ENCODE measurements around the gene CDIPT.
"Not testable (repeated sequence)": the region's sequence is repeated elsewhere in the genome, so short reads cannot be mapped to it uniquely, and the experiment has no call there.

CDIPT gene, protein sequence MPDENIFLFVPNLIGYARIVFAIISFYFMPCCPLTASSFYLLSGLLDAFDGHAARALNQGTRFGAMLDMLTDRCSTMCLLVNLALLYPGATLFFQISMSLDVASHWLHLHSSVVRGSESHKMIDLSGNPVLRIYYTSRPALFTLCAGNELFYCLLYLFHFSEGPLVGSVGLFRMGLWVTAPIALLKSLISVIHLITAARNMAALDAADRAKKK

DNA sequence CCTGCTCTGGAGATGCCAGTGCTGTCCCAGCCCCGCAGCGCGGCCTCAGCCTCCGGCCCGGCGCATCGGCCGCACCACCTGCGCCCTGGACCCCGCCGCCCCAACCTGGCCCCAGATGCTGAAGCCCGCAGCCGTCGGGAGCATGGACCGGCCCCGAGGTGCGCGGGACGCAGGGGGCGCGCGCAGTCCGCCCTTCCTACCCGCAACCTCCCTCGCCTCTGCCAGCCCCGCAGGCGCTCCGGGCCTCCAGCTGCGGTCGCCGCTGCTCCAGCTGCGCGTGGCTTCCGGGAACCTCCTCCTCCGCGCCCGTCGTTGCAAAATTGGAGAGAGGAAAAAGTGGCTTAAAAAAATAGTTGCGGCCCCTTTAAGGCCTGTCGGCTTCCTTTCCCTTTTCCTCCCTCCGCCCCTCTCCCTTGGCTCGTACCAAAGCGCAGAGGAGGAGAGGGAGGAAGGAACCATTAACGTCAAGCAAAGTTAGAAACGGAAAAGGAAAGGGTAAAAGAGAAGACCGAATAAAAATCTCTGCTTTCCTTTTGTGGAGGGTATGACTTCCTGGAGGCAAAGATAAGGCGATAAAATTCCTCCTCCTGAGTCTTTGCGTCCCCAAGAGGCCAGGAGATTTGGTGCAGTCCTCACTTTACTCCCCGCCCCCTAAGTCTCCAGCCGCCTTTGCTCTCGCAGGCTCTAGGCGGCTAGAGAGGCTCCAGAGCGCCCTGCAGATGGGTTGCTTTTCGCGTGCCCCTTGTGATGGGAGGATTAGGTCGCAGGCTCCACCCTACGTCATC, at the start of gene CDIPT:
CDIPT (minus strand) TSS at position 343 of the 785 bp plus-strand sequence. CDS start 369 bp downstream, outside the sequence.
- Histone ChIP-seq H3K9ac (ENCODE audit: low read depth, low read length) (peak within 1 kb of the TSS; percentile 74), H3K36me3 (ENCODE audit: insufficient read depth, low read length) (no peaks in the 10 kb centered on the region; the same call in 1 of the 2 replicates), H3K9me3 (ENCODE audit: control insufficient read depth, insufficient read depth, low read length) (no peaks in the 10 kb centered on the region), H3K4me1 (ENCODE audit: insufficient read depth, low read length) (no peaks in the 10 kb centered on the region)

DNA sequence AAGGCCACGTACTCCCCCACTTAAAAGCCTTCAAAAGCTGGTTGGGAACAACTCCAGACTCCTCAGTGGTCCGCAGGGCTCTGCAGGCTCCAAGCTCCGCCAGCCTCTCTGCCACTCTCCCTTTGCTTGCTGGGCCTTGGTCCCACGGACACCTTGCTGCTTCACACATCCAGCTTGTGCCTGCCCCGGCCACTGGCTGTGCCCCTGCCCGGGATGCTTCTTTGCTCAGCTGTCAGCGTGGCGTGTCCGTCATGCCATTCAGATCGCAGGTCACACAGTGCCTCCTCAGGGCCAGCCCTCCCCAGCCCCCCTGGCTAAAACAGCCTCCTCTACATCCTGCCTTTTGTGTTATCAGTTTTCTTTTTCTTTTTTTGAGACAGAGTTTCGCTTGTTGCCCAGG, 49.1 kb upstream of the CDIPT start:
- Histone ChIP-seq H3K4me1 (ENCODE audit: insufficient read depth, low read length) (no peaks in the 10 kb centered on the region; the same call in 1 of the 2 replicates), H3K9me3 (ENCODE audit: control insufficient read depth, insufficient read depth, low read length) (no peaks in the 10 kb centered on the region), H3K9ac (ENCODE audit: low read depth, low read length) (no peak overlapping the region), H3K36me3 (ENCODE audit: insufficient read depth, low read length) (no peaks in the 10 kb centered on the region; the same call in 1 of the 2 replicates)

DNA sequence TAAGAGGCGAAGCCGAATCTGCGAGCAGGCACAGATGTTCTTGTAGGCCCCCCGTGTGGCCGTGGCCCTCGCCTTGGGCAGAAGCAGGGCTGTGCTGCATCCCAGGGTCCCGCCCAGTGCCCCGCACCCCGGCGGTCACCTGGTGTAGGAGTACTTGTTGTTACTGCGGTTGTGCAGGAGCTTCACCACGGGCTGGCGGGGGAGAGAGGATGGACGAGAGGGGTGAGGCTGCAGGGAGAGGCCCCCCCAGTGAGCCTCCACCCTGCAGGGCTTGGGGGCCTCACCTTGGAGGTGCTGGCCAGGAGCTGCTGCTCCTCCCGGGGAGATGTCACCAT, 48.6 kb upstream of the CDIPT start:
- Histone ChIP-seq H3K9ac (ENCODE audit: low read depth, low read length) (no peak overlapping the region; the same call in 1 of the 2 replicates), H3K36me3 (ENCODE audit: insufficient read depth, low read length) (no peaks in the 10 kb centered on the region; the same call in 1 of the 2 replicates), H3K9me3 (ENCODE audit: control insufficient read depth, insufficient read depth, low read length) (no peaks in the 10 kb centered on the region), H3K4me1 (ENCODE audit: insufficient read depth, low read length) (no peaks in the 10 kb centered on the region; the same call in 1 of the 2 replicates)

DNA sequence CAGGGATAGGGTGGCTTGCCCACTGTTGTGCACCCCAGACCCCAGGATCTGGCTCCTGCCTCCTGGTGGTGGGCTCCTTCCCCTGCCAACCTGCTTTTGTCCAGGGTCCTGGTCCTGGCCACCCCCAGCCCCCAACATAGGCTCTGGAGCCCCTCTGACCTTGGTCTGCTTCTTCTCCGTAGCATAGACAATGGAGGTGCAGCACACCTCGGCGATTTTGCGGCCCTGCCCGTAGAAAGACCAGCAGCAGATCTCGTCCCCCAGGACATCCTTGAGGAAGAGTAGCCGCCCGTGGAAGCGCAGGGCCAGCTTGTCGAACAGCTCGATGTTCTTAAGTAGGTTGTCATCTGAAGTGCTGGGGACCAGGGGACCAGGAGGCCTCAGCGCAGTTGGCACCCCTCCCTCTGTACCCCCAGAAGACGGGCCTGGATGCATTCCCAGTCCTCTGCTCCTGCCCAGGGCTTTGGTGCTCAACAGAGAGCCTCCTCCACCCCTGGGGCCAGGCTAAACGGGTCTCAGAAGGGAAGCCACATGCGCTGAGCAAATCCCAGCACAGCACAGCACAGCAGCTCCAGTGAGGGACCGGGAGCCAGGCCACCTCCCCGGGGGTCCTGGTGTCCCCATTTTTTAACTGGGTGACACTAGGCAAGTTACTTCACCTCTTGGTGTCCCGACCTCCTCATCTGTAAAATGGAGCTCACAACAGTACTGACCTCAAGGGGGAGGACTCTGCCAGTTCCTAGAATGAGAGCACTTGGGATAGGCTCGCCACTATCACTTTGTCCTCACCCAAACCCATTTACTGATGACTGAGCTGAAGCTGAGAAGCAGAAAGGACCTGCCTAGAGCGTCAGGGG, 48.0 kb upstream of the CDIPT start:
- Histone ChIP-seq H3K9me3 (ENCODE audit: control insufficient read depth, insufficient read depth, low read length) (no peaks in the 10 kb centered on the region), H3K4me1 (ENCODE audit: insufficient read depth, low read length) (no peaks in the 10 kb centered on the region; the same call in 1 of the 2 replicates), H3K9ac (ENCODE audit: low read depth, low read length) (no peak overlapping the region; the same call in 1 of the 2 replicates)

DNA sequence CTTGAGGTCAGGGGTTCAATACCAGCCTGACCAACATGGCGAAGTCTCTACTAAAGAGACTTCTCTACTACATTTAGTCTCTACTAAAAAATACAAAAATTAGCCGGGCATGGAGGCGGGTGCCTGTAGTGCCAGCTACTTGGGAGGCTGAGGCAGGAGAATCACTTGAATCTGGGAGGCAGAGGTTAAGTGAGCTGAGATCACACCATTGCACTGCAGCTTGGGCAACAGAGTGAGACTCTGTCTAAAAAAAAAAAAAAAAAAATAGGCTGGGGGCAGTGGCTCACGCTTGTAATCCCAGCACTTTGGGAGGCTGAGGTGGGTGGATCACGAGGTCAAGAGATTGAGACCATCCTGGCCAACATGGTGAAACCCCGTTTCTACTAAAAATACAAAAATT, 46.8 kb upstream of the CDIPT start:
- H3K9ac ChIP-seq (ENCODE audit: low read depth, low read length); H3K9me3 ChIP-seq (ENCODE audit: control insufficient read depth, insufficient read depth, low read length); H3K36me3 ChIP-seq (ENCODE audit: insufficient read depth, low read length); H3K4me1 ChIP-seq (ENCODE audit: insufficient read depth, low read length): not testable (repeated sequence)

More for the DNA sequence above, 48.0 kb upstream of the CDIPT start:
- H3K36me3 ChIP-seq (ENCODE audit: insufficient read depth, low read length) = no peaks in the 10 kb centered on the region; the same call in none of the 2 replicates

DNA sequence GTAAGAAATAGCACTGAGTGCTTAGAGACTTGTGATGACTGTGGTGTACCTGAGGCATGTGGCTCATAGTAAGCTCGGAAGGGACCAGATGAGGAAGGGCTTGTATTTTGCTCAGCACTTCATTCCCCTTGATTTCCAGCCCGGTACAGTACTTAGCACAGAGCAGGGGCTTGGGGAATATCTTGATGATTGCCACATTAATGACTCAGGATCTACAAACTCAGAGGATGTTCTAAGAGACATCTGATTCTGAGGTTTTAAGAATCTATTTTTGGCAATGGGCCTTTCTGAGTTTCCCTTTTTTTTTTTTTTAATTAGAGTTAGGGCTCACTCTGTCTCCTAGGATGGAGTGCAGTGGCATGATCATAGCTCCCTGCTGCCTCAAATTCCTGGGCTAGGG, 46.4 kb upstream of the CDIPT start:
- Histone ChIP-seq H3K9ac (ENCODE audit: low read depth, low read length) (no peak overlapping the region), H3K4me1 (ENCODE audit: insufficient read depth, low read length) (no peaks in the 10 kb centered on the region; the same call in 1 of the 2 replicates), H3K36me3 (ENCODE audit: insufficient read depth, low read length) (no peaks in the 10 kb centered on the region; the same call in 1 of the 2 replicates), H3K9me3 (ENCODE audit: control insufficient read depth, insufficient read depth, low read length) (no peaks in the 10 kb centered on the region)

DNA sequence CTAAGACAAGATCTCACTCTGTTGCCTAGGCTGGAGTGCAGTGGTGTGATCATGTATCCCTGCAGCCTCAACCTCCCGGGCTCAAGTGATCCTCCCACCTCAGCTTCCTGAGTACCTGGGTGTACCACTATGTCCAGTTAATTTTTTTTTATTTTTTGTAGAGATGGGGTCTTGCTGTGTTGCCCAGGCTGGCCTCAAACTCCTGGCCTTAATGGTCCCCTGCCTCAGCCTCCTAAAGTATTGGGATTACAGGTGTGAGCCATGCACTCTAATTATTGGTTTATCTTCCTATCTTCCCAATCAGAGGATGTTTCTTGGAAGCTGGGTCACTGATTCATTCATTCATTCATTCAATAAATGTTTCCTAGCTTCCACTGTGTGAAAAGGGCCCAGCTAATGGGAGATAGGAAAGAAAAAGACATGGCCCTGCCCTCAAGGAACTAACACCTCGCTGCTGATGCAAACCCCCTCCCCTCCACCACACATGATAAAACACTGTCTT, 45.7 kb upstream of the CDIPT start:
- Histone ChIP-seq H3K36me3 (ENCODE audit: insufficient read depth, low read length) (no peaks in the 10 kb centered on the region; the same call in 1 of the 2 replicates), H3K9me3 (ENCODE audit: control insufficient read depth, insufficient read depth, low read length) (no peaks in the 10 kb centered on the region), H3K9ac (ENCODE audit: low read depth, low read length) (no peak overlapping the region), H3K4me1 (ENCODE audit: insufficient read depth, low read length) (no peaks in the 10 kb centered on the region; the same call in 1 of the 2 replicates)

DNA sequence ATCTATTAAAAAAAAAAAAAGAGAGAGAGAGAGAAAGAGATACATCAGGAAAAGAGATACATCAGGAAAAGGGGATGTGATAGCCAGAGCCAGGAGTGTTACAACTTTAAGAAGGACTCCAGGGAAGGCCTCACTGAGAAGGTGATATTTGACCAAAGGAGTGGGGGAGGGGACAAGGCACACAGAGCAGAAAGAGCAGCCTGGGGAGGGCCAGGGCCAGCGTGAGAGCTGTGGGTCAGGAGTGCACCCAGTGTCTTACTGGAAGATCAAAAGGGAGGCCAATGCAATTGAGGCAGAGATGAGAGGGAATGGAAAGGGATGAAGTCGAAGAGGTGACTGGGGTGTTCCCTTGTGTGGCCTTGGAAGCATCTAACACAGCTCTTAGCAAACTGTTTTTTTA, 44.9 kb upstream of the CDIPT start:
- Histone ChIP-seq H3K9me3 (ENCODE audit: control insufficient read depth, insufficient read depth, low read length) (no peaks in the 10 kb centered on the region), H3K9ac (ENCODE audit: low read depth, low read length) (no peak overlapping the region), H3K4me1 (ENCODE audit: insufficient read depth, low read length) (no peaks in the 10 kb centered on the region; the same call in 1 of the 2 replicates)

DNA sequence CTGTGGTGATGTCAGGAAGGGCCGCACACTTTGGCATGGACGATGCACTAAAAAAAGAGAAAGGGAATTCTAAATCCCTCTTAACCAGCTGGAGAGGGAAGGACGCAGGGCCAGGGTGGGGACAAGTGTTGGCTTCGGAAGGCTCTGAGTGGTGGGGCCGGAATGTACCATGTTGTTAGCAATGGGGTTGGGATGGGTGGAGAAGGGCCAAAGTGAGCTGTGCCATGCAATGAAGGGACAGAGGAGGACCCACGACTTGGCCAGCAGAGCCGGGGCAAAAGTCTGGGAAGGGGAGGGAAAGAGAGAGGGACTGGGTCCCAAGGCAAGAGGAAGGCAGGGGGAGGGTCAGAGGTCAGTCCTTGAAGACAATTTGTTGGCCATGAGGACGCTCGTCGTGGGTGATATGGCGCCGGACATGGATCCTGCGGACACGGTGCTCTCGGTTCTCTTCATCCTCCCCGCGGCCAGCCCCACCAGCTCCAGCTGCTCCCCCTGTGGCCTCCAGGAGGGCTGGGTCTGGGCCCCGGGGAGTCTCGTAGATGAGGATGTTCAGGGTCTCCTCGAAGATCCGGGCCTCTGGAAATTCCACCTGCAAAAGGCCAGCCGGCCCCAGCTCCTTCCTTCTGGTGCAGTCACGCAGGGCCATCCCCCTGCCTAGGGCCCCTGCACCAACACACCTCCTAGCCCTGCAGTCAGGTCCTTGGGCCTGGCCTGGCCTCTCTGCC, 43.7 kb upstream of the CDIPT start:
- Histone ChIP-seq H3K9ac (ENCODE audit: low read depth, low read length) (no peak overlapping the region), H3K4me1 (ENCODE audit: insufficient read depth, low read length) (no peaks in the 10 kb centered on the region; the same call in 1 of the 2 replicates), H3K9me3 (ENCODE audit: control insufficient read depth, insufficient read depth, low read length) (no peaks in the 10 kb centered on the region), H3K36me3 (ENCODE audit: insufficient read depth, low read length) (no peaks in the 10 kb centered on the region; the same call in 1 of the 2 replicates)

More for the DNA sequence above, 44.9 kb upstream of the CDIPT start:
- no peaks in the 10 kb centered on the region; the same call in 1 of the 2 replicates for H3K36me3 ChIP-seq (ENCODE audit: insufficient read depth, low read length)

DNA sequence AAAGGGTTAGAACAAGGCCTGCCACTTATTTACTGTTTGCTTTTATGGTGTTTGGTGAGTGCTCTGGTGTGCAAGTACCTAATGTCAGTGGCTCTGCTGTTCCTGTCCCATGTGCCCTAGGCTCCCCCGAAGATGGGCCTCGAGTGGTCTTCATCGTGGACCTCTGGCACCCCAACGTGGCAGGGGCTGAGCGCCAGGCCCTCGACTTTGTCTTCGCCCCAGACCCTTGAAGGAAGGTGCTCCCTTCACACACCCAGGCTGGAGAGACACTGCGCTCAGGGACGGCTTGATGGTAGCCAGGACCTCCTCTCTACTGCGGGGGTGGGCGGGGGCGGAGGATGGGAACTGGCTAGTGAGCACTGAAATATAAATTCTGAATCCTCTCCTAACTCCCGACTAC, 42.6 kb upstream of the CDIPT start:
- Histone ChIP-seq H3K4me1 (ENCODE audit: insufficient read depth, low read length) (no peaks in the 10 kb centered on the region), H3K9ac (ENCODE audit: low read depth, low read length) (no peak overlapping the region), H3K36me3 (ENCODE audit: insufficient read depth, low read length) (no peaks in the 10 kb centered on the region; the same call in 1 of the 2 replicates), H3K9me3 (ENCODE audit: control insufficient read depth, insufficient read depth, low read length) (no peaks in the 10 kb centered on the region)

DNA sequence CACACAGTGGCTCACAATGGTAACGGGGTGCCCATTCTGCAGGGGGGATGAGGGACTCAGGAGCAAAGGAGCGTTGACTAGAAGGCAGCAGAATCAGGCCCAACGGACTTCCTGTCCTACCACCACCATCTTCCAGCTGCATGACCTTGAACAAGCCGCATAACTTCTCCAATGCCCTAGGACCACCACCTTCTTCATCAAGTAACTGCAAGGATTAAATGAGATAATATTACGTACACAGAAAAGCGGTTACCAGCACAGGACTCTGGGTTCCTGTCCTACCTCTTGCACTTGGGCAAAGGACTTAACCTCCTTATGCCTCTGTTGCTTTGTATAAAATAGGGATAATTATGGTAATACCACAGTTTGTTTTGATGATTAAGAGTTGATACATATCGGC, 41.9 kb upstream of the CDIPT start:
- Histone ChIP-seq H3K9ac (ENCODE audit: low read depth, low read length) (no peak overlapping the region), H3K4me1 (ENCODE audit: insufficient read depth, low read length) (no peaks in the 10 kb centered on the region), H3K9me3 (ENCODE audit: control insufficient read depth, insufficient read depth, low read length) (no peaks in the 10 kb centered on the region), H3K36me3 (ENCODE audit: insufficient read depth, low read length) (no peaks in the 10 kb centered on the region; the same call in 1 of the 2 replicates)

DNA sequence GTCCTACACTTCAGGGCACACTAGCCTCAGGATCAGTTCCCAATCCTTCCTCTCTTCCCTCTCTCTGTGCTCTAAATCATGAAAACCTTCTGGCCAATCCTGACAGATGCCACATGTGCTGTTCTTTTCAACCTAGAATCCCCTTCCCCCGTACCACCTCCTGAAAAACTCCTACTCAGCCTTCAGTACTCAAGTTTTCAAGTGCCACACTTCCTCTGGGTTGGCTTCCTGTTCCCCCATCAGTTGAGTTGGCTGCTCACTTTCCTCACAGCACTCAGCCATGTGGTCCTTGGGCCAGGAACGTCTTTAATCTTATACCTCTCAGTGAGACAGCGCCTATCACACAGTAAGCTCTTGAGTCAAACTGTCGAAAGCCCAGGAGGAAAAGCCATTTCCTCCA, 40.6 kb upstream of the CDIPT start:
- Histone ChIP-seq H3K9ac (ENCODE audit: low read depth, low read length) (no peak overlapping the region), H3K9me3 (ENCODE audit: control insufficient read depth, insufficient read depth, low read length) (no peaks in the 10 kb centered on the region), H3K36me3 (ENCODE audit: insufficient read depth, low read length) (no peaks in the 10 kb centered on the region; the same call in 1 of the 2 replicates), H3K4me1 (ENCODE audit: insufficient read depth, low read length) (no peaks in the 10 kb centered on the region)

DNA sequence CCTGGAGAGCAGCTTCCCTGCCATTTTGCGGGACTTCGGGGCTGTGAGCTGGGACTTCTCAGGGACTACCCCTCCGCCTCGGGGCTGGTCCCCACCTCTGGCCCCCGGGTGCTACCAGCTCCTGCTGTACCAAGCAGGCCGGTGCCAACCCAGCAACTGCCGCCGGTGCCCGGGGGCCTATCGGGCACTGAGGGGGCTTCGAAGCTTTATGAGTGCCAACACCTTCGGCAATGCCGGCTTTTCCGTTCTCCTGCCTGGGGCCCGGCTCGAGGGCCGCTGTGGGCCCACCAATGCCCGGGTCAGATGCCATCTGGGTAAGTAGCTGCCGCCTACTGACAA, 38.5 kb upstream of the CDIPT start:
- Histone ChIP-seq H3K4me1 (ENCODE audit: insufficient read depth, low read length) (no peaks in the 10 kb centered on the region; the same call in none of the 2 replicates), H3K9ac (ENCODE audit: low read depth, low read length) (peak overlapping the region; percentile 79), H3K9me3 (ENCODE audit: control insufficient read depth, insufficient read depth, low read length) (no peaks in the 10 kb centered on the region), H3K36me3 (ENCODE audit: insufficient read depth, low read length) (no peaks in the 10 kb centered on the region; the same call in 1 of the 2 replicates)

Measured in ES-I3 (cell line).